Measurements from ENCODE around the gene KIF6. TPM values are rescaled to one million over a fixed set of nuclear protein-coding genes. Genes with fewer than 3 reads are reported as not detected.

KIF6 gene
- total RNA-seq, 1 donor from 2014 or later, result 0.43 TPM

- no peak overlapping the region for H3K27ac ChIP-seq
- H3K4me3 ChIP-seq, result no peak overlapping the region
- peaks cover 0 to 5% of the 10 kb centered on the region in 2 donors for H3K4me1 ChIP-seq
- no peaks in the 10 kb centered on the region for H3K27me3 ChIP-seq
- TF ChIP-seq CTCF (IDR thresholded peaks at IDR 0.05), result no peak
- no peaks in the 10 kb centered on the region for H3K36me3 ChIP-seq
- intact Hi-C loops (cut with DNase I), result no loop called here
- H3K9me3 ChIP-seq, result no peaks in the 10 kb centered on the region
- DNase-seq (ENCODE audit: low spot score in 2 of 2), result no peak
These were observed 178.5 kb downstream of the KIF6 start for GRCh38 chr6:39546731-39547130.

- intact Hi-C loops (cut with DNase I), result no loop called here
- peaks cover 0 to 2% of the 10 kb centered on the region in 2 donors for H3K4me1 ChIP-seq
- H3K27me3 ChIP-seq, result no peaks in the 10 kb centered on the region
These were observed 181.3 kb downstream of the KIF6 start for GRCh38 chr6:39543950-39544349.

GRCh38 chr6:39543095-39543494 lies 182.1 kb downstream of the KIF6 start:
- H3K4me3 ChIP-seq, result no peak overlapping the region
- H3K9me3 ChIP-seq, result no peaks in the 10 kb centered on the region
- peak in 1 of 2 donors; percentile 73 for DNase-seq (ENCODE audit: low spot score in 2 of 2)
- H3K27me3 ChIP-seq, result no peaks in the 10 kb centered on the region
- no peak overlapping the region for H3K27ac ChIP-seq
- H3K4me1 ChIP-seq, result peaks cover 0 to 2% of the 10 kb centered on the region in 2 donors
- intact Hi-C loops (cut with DNase I), result no loop called here
- TF ChIP-seq CTCF (IDR thresholded peaks at IDR 0.05), result no peak
- H3K36me3 ChIP-seq, result no peaks in the 10 kb centered on the region

More at GRCh38 chr6:39543950-39544349, 181.3 kb downstream of the KIF6 start:
- Histone ChIP-seq H3K4me3 (no peak overlapping the region), H3K27ac (no peak overlapping the region), H3K36me3 (no peaks in the 10 kb centered on the region), H3K9me3 (no peaks in the 10 kb centered on the region)
- no peak for DNase-seq (ENCODE audit: low spot score in 2 of 2)
- TF ChIP-seq CTCF (IDR thresholded peaks at IDR 0.05), result no peak

- Histone ChIP-seq H3K4me1 (peaks cover 0 to 2% of the 10 kb centered on the region in 2 donors), H3K9me3 (no peaks in the 10 kb centered on the region), H3K27me3 (no peaks in the 10 kb centered on the region), H3K36me3 (no peaks in the 10 kb centered on the region), H3K27ac (no peak overlapping the region), H3K4me3 (no peak overlapping the region)
- no peak for DNase-seq (ENCODE audit: low spot score in 2 of 2)
- no peak for TF ChIP-seq CTCF (IDR thresholded peaks at IDR 0.05)
- intact Hi-C loops (cut with DNase I), result no loop called here
These were observed 184.8 kb downstream of the KIF6 start for GRCh38 chr6:39540454-39540853.

GRCh38 chr6:39530201-39530759 lies 194.9 kb downstream of the KIF6 start:
- peak overlapping the region; percentile 44 to 48 for H3K4me3 ChIP-seq
- peak overlapping the region; percentile 19 to 39 for H3K27ac ChIP-seq
- peaks cover 0 to 9% of the 10 kb centered on the region in 2 donors for H3K4me1 ChIP-seq
- H3K9me3 ChIP-seq, result no peaks in the 10 kb centered on the region
- H3K27me3 ChIP-seq, result no peaks in the 10 kb centered on the region
- H3K36me3 ChIP-seq, result no peaks in the 10 kb centered on the region
- intact Hi-C loops (cut with DNase I), result no loop called here
- DNase-seq (ENCODE audit: low spot score in 2 of 2), result no peak
- no peak for TF ChIP-seq CTCF (IDR thresholded peaks at IDR 0.05)

Data from ascending aorta (tissue), 2 donors.